ENCODE results near the gene CEP162. TPM values are rescaled to one million over a fixed set of nuclear protein-coding genes. Genes with fewer than 3 reads are reported as not detected.
A peak's percentile ranks its signal among the peaks of the same experiment; 100 is the strongest.
"Not testable (repeated sequence)": the region's sequence is repeated elsewhere in the genome, so short reads cannot be mapped to it uniquely, and the experiment has no call there.

The CEP162 gene
- total RNA-seq, 1 donor from 2014 or later = 3.4 TPM

- H3K4me3 ChIP-seq (ENCODE audit: low read depth, low read length) = no peak overlapping the region
- H3K36me3 ChIP-seq (ENCODE audit: control insufficient read depth, insufficient read depth, low read length) = no peaks in the 10 kb centered on the region
- H3K27me3 ChIP-seq (ENCODE audit: control insufficient read depth, insufficient read depth, low read length) = no peaks in the 10 kb centered on the region
- no peak for TF ChIP-seq CTCF (IDR thresholded peaks at IDR 0.05; ENCODE audit: insufficient read depth, low read length, severe bottlenecking)
- FAIRE-seq (no peak), DNase-seq (ENCODE audit: low read depth) (peak; percentile 52)
Observed at GRCh38 chr6:84137989-84138575, 89.4 kb downstream of the CEP162 start.

DNA sequence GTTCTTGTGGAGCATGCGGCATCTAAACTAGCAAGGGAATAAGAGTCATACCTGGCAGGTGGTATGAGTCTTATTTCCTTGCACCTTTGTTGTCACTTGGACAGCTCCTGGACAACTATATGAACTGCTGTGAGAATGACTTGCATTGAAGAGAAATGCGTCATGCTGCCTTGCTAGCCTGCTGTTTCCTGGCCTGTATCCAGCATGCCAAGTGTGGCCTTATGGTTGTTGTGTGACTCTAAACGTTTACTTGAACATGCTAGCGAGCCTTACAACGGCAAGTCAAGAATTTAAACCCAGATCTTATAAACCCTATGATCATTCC lies 90.4 kb downstream of the CEP162 start:
- no peak for TF ChIP-seq CTCF (IDR thresholded peaks at IDR 0.05; ENCODE audit: insufficient read depth, low read length, severe bottlenecking)
- Histone ChIP-seq H3K27me3 (ENCODE audit: control insufficient read depth, insufficient read depth, low read length) (no peaks in the 10 kb centered on the region), H3K36me3 (ENCODE audit: control insufficient read depth, insufficient read depth, low read length) (no peaks in the 10 kb centered on the region), H3K4me3 (ENCODE audit: low read depth, low read length) (no peak overlapping the region)
- DNase-seq (ENCODE audit: low read depth) (no peak), FAIRE-seq (no peak)

- FAIRE-seq (no peak), DNase-seq (ENCODE audit: low read depth) (no peak)
- no peak for TF ChIP-seq CTCF (IDR thresholded peaks at IDR 0.05; ENCODE audit: insufficient read depth, low read length, severe bottlenecking)
- Histone ChIP-seq H3K27me3 (ENCODE audit: control insufficient read depth, insufficient read depth, low read length) (no peaks in the 10 kb centered on the region), H3K36me3 (ENCODE audit: control insufficient read depth, insufficient read depth, low read length) (no peaks in the 10 kb centered on the region), H3K4me3 (ENCODE audit: low read depth, low read length) (no peak overlapping the region)
Observed at GRCh38 chr6:84136364-84137050, 90.9 kb downstream of the CEP162 start.

- FAIRE-seq (no peak), DNase-seq (ENCODE audit: low read depth) (peak; percentile 80)
- Histone ChIP-seq H3K36me3 (ENCODE audit: control insufficient read depth, insufficient read depth, low read length) (no peaks in the 10 kb centered on the region), H3K27me3 (ENCODE audit: control insufficient read depth, insufficient read depth, low read length) (no peaks in the 10 kb centered on the region), H3K4me3 (ENCODE audit: low read depth, low read length) (no peak overlapping the region)
- no peak for TF ChIP-seq CTCF (IDR thresholded peaks at IDR 0.05; ENCODE audit: insufficient read depth, low read length, severe bottlenecking)
Observed at GRCh38 chr6:84135291-84135690, 92.2 kb downstream of the CEP162 start.

- not testable (repeated sequence) for H3K27me3 ChIP-seq (ENCODE audit: control insufficient read depth, insufficient read depth, low read length); FAIRE-seq; H3K36me3 ChIP-seq (ENCODE audit: control insufficient read depth, insufficient read depth, low read length); DNase-seq (ENCODE audit: low read depth); H3K4me3 ChIP-seq (ENCODE audit: low read depth, low read length)
Observed at GRCh38 chr6:84133385-84133784, 94.1 kb downstream of the CEP162 start.

- H3K27me3 ChIP-seq (ENCODE audit: control insufficient read depth, insufficient read depth, low read length); FAIRE-seq; H3K36me3 ChIP-seq (ENCODE audit: control insufficient read depth, insufficient read depth, low read length); DNase-seq (ENCODE audit: low read depth); H3K4me3 ChIP-seq (ENCODE audit: low read depth, low read length): not testable (repeated sequence)
Observed at GRCh38 chr6:84129588-84129987, 97.9 kb downstream of the CEP162 start.

GRCh38 chr6:84123186-84123585 lies 104.3 kb downstream of the CEP162 start:
- no peaks in the 10 kb centered on the region for H3K27me3 ChIP-seq (ENCODE audit: control insufficient read depth, insufficient read depth, low read length)
- FAIRE-seq = no peak
- peaks cover 1% of the 10 kb centered on the region for H3K36me3 ChIP-seq (ENCODE audit: control insufficient read depth, insufficient read depth, low read length)
- TF ChIP-seq CTCF (IDR thresholded peaks at IDR 0.05; ENCODE audit: insufficient read depth, low read length, severe bottlenecking) = no peak
- no peak overlapping the region for H3K4me3 ChIP-seq (ENCODE audit: low read depth, low read length)
- no peak for DNase-seq (ENCODE audit: low read depth)
